Thyroid gland (tissue), 4 donors: ENCODE data around the gene RCOR1.

Experiments
- CTCF ChIP-seq, 6 experiments: fragments of 200-600 bp in 3 of 6; fragments of 450-650 bp in 3 of 6; sonication (generic) in 3 of 6; IDR thresholded peaks; one replicate each; pipeline ENCODE4 v1.5.1; 2016 to 2019; ENCODE audit warnings: antibody characterized with exemption in 6 of 6, mild to moderate bottlenecking in 2 of 6, inconsistent platforms in 1 of 6, moderate library complexity in 1 of 6
- POLR2A ChIP-seq, 2 donors: fragments of 450-650 bp; IDR thresholded peaks; one replicate each; pipeline ENCODE4 v1.6.1; 2017; ENCODE audit warnings: antibody characterized with exemption in 2 of 2, mild to moderate bottlenecking in 2 of 2, moderate library complexity in 1 of 2

GRCh38 chr14:102593825-102594137 lies 1.3 kb downstream of the RCOR1 start:
- TF ChIP-seq CTCF (IDR thresholded peaks at IDR 0.05) (no peak), POLR2A (IDR thresholded peaks at IDR 0.05) (no peak)
